K562 (cell line): ENCODE results near the gene UBE2M. TPM values are rescaled to one million over a fixed set of nuclear protein-coding genes. Genes with fewer than 3 reads are reported as not detected.
A peak's percentile ranks its signal among the peaks of the same experiment; 100 is the strongest.

Experiments used
- CCAR2 ChIP-seq: fragments of 200-400 bp; formaldehyde crosslinking; IDR thresholded peaks from 2 replicates; pipeline ENCODE4 v1.6.1; 2017; ENCODE audit warnings: mild to moderate bottlenecking, low read depth, low read length
- FOXJ2 ChIP-seq: fragments of 200-800 bp; sonication (Bioruptor generic); IDR thresholded peaks from 2 replicates; pipeline ENCODE4 v1.6.1; 2016; ENCODE audit warnings: missing genetic modification characterization, missing compliant biosample characterization
- HMGXB4 ChIP-seq: sonication (generic); formaldehyde crosslinking; IDR thresholded peaks from 2 replicates; pipeline ENCODE4 v1.8.1; 2023; ENCODE audit warnings: mild to moderate bottlenecking, missing genetic modification reagents
- RFX7 ChIP-seq: fragments of 250-450 bp; sonication (Bioruptor Pico); IDR thresholded peaks from 2 replicates; pipeline ENCODE4 v1.5.1; 2021; ENCODE audit warnings: mild to moderate bottlenecking
- SRF ChIP-seq, 2 experiments: fragments of 250-450, 450-650 bp in 1 of 2; sonication (Bioruptor Pico) in 1 of 2; sonication (generic) in 1 of 2; formaldehyde crosslinking; IDR thresholded peaks; 2 replicates each; pipeline versions ENCODE4 v1.5.0 to v1.5.1; 2020 to 2022; ENCODE audit warnings: mild to moderate bottlenecking in 1 of 2, missing genetic modification reagents in 1 of 2
- TSC22D4 ChIP-seq: fragments of 450-650 bp; IDR thresholded peaks from 2 replicates; pipeline ENCODE4 v1.6.1; 2016; ENCODE audit warnings: missing genetic modification characterization, missing biosample characterization, control low read depth
- ZFP36 ChIP-seq: fragments of 150-350 bp; IDR thresholded peaks from 2 replicates; pipeline ENCODE4 v1.6.1; 2018; ENCODE audit warnings: low read length, low read depth; ENCODE audit not compliant: partially characterized antibody
- ZNF12 ChIP-seq: sonication (generic); formaldehyde crosslinking; IDR thresholded peaks from 2 replicates; pipeline ENCODE4 v1.4.0; 2020; ENCODE audit warnings: mild to moderate bottlenecking, missing genetic modification reagents
- ZNF239 ChIP-seq: fragments of 250-450 bp; sonication (Bioruptor Pico); IDR thresholded peaks from 2 replicates; pipeline ENCODE4 v1.4.0; 2020; ENCODE audit warnings: mild to moderate bottlenecking
- ZNF282 ChIP-seq: sonication (generic); formaldehyde crosslinking; IDR thresholded peaks from 2 replicates; pipeline ENCODE4 v1.8.1; 2023; ENCODE audit warnings: missing genetic modification reagents
- ZNF395 ChIP-seq: fragments of 200-800 bp; sonication (Bioruptor generic); IDR thresholded peaks from 2 replicates; pipeline ENCODE4 v1.6.1; 2017; ENCODE audit warnings: missing genetic modification characterization, missing compliant biosample characterization
- ZNF695 ChIP-seq: fragments of 450-650 bp; formaldehyde crosslinking; IDR thresholded peaks from 2 replicates; pipeline ENCODE4 v1.4.0; 2020; ENCODE audit warnings: mild to moderate bottlenecking, moderate library complexity
- ZNF75A ChIP-seq: fragments of 450-650 bp; formaldehyde crosslinking; IDR thresholded peaks from 2 replicates; pipeline ENCODE4 v1.4.0; 2020; ENCODE audit warnings: mild to moderate bottlenecking
- polyA plus RNA-seq, 8 experiments: library from polyadenylated mRNA; depleted of rRNA in 4 of 8; stranded (reverse) in 5 of 8; unstranded in 3 of 8; fragments of >200 nt; fragmentation: Nextera tagmentation in 2 of 8; fragmentation: Illumina TruSeq in 1 of 8; extraction: Ambion mirVana in 2 of 8; extraction: Trizol in 1 of 8; gene quantifications; 2 replicates each; pipeline versions ENCODE4 v1.2.1 to v1.2.3, GENCODE V29; 2011 to 2014; ENCODE audit warnings: inconsistent platforms in 1 of 8, missing spikeins in 1 of 8
- total RNA-seq, 7 experiments: library from RNA; depleted of rRNA in 6 of 7; stranded (reverse); fragments of >200 nt in 6 of 7; fragmentation: Illumina TruSeq in 2 of 7; extraction: Trizol in 2 of 7; gene quantifications; 2 replicates each; pipeline versions ENCODE4 v1.2.1 to v1.2.3, GENCODE V29; 2011 to 2021; ENCODE audit warnings: low replicate concordance in 1 of 7
- TF ChIP-seq, protein P1 (sequence below), 2 experiments: fragments of 450-650 bp in 1 of 2; sonication (generic) in 1 of 2; formaldehyde crosslinking in 1 of 2; IDR thresholded peaks; 2 replicates each; pipeline versions ENCODE4 v1.7.1 to v1.9.0; 2016 to 2022; ENCODE audit warnings: inconsistent platforms in 1 of 2, mild to moderate bottlenecking in 1 of 2, missing genetic modification reagents in 1 of 2

The UBE2M gene
- total and polyA plus RNA-seq, 9 of the 15 experiments (the other 6 are each of a cell fraction or from before 2014, with no cell fraction given): 0.92 to 163 (median 85.7) TPM

DNA sequence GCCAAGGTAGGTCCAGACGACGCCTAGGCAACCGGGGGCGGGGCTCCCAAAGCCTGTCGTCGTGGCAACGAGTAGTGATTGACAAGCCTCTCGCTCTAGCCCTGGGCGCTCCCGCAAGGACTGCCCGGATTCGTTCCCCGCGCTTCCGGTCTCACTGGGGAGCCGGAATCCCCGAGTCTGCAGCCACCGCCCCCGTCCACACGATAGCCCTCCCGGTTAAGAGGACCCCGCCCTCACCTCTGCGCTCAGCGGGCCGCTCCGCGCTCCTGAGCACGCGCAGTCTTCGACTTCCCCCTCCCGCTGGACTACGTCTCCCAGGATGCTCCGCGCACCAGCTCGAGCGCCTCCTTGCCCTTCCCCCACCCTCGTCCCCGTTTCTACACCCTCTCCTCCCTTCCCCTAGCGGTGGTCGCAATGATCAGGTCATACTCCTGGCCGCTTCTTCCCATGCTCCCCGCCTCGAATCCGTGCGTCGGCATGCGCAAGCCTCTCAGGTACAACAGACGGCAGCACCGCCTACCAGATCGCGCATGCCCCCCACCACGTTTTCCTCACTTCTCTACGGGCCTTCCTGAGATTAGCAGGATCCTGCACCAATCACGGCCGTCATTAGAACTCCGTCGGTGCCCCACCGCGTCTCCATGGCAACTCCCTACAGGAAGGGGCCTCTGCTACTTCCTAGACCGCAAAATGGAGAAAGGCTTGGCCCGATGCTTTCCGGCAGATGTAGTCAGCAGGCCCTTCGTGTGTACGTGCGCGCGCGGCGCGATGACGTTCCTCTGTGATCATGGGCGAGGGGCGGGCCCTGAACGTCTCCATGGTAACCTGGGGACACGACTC, 14.6 kb upstream of the UBE2M start, which contains the start of gene MZF1 (continued):
- TF ChIP-seq, protein P1, sequence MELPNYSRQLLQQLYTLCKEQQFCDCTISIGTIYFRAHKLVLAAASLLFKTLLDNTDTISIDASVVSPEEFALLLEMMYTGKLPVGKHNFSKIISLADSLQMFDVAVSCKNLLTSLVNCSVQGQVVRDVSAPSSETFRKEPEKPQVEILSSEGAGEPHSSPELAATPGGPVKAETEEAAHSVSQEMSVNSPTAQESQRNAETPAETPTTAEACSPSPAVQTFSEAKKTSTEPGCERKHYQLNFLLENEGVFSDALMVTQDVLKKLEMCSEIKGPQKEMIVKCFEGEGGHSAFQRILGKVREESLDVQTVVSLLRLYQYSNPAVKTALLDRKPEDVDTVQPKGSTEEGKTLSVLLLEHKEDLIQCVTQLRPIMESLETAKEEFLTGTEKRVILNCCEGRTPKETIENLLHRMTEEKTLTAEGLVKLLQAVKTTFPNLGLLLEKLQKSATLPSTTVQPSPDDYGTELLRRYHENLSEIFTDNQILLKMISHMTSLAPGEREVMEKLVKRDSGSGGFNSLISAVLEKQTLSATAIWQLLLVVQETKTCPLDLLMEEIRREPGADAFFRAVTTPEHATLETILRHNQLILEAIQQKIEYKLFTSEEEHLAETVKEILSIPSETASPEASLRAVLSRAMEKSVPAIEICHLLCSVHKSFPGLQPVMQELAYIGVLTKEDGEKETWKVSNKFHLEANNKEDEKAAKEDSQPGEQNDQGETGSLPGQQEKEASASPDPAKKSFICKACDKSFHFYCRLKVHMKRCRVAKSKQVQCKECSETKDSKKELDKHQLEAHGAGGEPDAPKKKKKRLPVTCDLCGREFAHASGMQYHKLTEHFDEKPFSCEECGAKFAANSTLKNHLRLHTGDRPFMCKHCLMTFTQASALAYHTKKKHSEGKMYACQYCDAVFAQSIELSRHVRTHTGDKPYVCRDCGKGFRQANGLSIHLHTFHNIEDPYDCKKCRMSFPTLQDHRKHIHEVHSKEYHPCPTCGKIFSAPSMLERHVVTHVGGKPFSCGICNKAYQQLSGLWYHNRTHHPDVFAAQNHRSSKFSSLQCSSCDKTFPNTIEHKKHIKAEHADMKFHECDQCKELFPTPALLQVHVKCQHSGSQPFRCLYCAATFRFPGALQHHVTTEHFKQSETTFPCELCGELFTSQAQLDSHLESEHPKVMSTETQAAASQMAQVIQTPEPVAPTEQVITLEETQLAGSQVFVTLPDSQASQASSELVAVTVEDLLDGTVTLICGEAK (IDR thresholded peaks at IDR 0.05): peak; percentile 91
- TF ChIP-seq, protein P1 (CRISPR knock-in tag; IDR thresholded peaks at IDR 0.05): no peak
- TF ChIP-seq TSC22D4 (no peak), ZNF75A (CRISPR knock-in tag) (no peak), ZNF395 (CRISPR knock-in tag) (peak; percentile 54; the same call in 1 of the 2 replicates), SRF (CRISPR knock-in tag; IDR thresholded peaks at IDR 0.05) (peak in 1 of 2 experiments; percentile 47; a peak in 1 of 4 replicates), HMGXB4 (CRISPR knock-in tag) (0 out of 2 replicates have a peak, but pooled peaks have one; percentile 68), FOXJ2 (tag) (peak; percentile 98), ZNF695 (CRISPR knock-in tag) (no peak), RFX7 (CRISPR knock-in tag) (no peak), CCAR2 (no peak), ZNF12 (CRISPR knock-in tag) (peak; percentile 78; the same call in 1 of the 2 replicates), ZNF282 (CRISPR knock-in tag) (no peak), ZFP36 (no peak), ZNF239 (CRISPR knock-in tag) (no peak)
